Right lobe of liver (tissue), 6 donors: ENCODE measurements around the gene SYCE1L. TPM values are rescaled to one million over a fixed set of nuclear protein-coding genes. Genes with fewer than 3 reads are reported as not detected.

Source experiments
- ATAC-seq, 4 donors: fragments of 200-7000 bp; cut with Tn5 transposase; one replicate each; pipeline ENCODE4 v1.9.1; 2020; ENCODE audit warnings: mild to moderate bottlenecking in 4 of 4, moderate library complexity in 4 of 4
- DNase-seq, 3 donors: peaks; one replicate each; pipeline ENCODE4 v3.0.0-alpha.2; 2020
- H3K27ac ChIP-seq, 3 donors: fragments of 200-600 bp; one replicate each; pipeline ENCODE4 v1.8.0; 2022
- H3K27me3 ChIP-seq, 2 donors: fragments of 200-600 bp; one replicate each; pipeline ENCODE4 v1.8.0; 2022
- H3K36me3 ChIP-seq, 4 donors: fragments of 200-600 bp; sonication (generic) in 1 of 4; one replicate each; pipeline versions ENCODE4 v1.5.1 to v1.8.0; 2017 to 2022; ENCODE audit warnings: control low read depth in 1 of 4
- H3K4me1 ChIP-seq, 4 donors: fragments of 200-600 bp; sonication (generic) in 1 of 4; one replicate each; pipeline versions ENCODE4 v1.5.1 to v1.8.0; 2017 to 2022; ENCODE audit warnings: control low read depth in 1 of 4
- H3K4me3 ChIP-seq, 3 donors: fragments of 200-600 bp; one replicate each; pipeline ENCODE4 v1.8.0; 2022
- H3K9me3 ChIP-seq, 4 donors: fragments of 200-600 bp; sonication (generic) in 1 of 4; one replicate each; pipeline versions ENCODE4 v1.5.1 to v1.8.0; 2017 to 2022; ENCODE audit warnings: control low read depth in 1 of 4
- POLR2A ChIP-seq: fragments of 450-650 bp; IDR thresholded peaks from one replicate; pipeline ENCODE4 v1.6.1; 2017; ENCODE audit warnings: antibody characterized with exemption, mild to moderate bottlenecking
- WGBS: methylation state at CpG from one replicate; pipeline ENCODE4 v1.1.6; 2018; ENCODE audit warnings: low coverage, low lambda C conversion rate; ENCODE audit not compliant: insufficient coverage; ENCODE audit errors: missing lambda C conversion rate; 5-methylcytosine and 5-hydroxymethylcytosine counted together
- intact Hi-C, 2 donors: fragments of 100-400 bp; cut with DNase I; formaldehyde crosslinking; loops; one replicate each; pipeline versions ENCODE4 v1.11.2 to v1.14.1; 2022
- total RNA-seq, 6 experiments: library from RNA; depleted of rRNA in 2 of 6; stranded (reverse); fragments of >200 nt in 2 of 6; fragmentation: NEBNext Ultra II Directional in 3 of 6; extraction: Animal tissue kit (Norgen Biotek cat#: 25700) in 3 of 6; gene quantifications; one replicate each; pipeline versions ENCODE4 v1.1.0 to v1.2.4, GENCODE V29; 2016 to 2023
- TF ChIP-seq, protein P1 (sequence below), 4 donors: fragments of 200-600 bp in 3 of 4; fragments of 450-650 bp in 1 of 4; IDR thresholded peaks; one replicate each; pipeline versions ENCODE4 v1.5.1 to v1.8.0; 2016 to 2022; ENCODE audit warnings: antibody characterized with exemption in 4 of 4, mild to moderate bottlenecking in 2 of 4
- donor health status: DM: no; HTN: yes; CAD: no.
- donor health status: DM: no; HTN: no; CAD: no.
- donor health status: DM: no; HTN: no; CAD: no.
- donor health status: DM: no; HTN: yes; CAD: no.
- donor health status: DM: no; HTN: yes; CAD: no.

SYCE1L gene
- total RNA-seq, 6 experiments from 2014 or later = 1.1 to 2.2 (median 1.4) TPM; not detected in 1

DNA sequence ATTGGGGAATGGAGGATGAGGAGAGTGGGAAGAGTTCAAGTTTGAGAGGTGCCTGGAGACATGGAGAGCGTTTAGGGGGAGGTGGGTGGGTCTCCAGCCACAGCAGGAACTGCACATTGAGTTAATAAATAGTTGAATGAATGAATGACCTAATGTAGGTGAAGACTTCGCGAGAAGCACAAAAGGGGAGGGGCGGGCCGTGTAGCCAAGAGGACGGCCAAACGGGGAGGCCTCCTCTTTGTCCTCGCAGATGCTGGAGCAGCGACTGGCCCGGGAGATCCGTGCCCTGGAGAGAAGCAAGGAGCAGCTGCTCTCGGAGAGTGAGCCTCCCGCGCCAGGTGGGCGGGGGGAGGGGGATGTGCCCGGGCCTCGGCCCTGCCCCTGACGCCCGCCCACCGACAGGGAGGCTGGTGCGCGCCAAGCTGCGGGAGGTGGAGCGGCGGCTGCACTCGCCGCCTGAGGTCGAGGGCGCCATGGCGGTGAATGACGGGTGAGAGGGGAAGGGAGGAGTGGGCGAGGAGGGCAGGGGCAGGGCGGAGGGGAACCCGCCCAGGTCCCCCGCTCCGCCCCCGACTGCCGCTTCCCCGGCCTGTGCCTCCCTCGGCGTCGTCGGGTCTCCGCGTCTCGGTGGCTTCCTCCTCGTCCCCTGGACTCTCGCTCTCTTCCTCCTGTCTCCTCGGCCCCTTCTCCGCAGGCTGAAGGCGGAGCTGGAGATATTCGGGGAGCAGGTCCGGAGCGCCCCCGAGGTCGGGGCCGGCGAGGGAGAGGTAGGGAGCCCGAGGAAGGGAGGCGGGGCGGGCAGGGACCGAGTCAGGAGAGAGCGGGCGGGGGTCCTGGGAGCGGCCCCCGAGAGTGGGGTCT is 12.9 kb downstream of the SYCE1L start:
- Histone ChIP-seq H3K4me1 (peaks cover 0 to 4% (median 0%) of the 10 kb centered on the region in 4 donors), H3K27me3 (no peaks in the 10 kb centered on the region), H3K4me3 (peak overlapping the region; percentile 56 to 64 (median 62)), H3K9me3 (no peaks in the 10 kb centered on the region), H3K36me3 (no peaks in the 10 kb centered on the region), H3K27ac (peak overlapping the region; percentile 5 to 65 (median 51))
- TF ChIP-seq, protein P1, sequence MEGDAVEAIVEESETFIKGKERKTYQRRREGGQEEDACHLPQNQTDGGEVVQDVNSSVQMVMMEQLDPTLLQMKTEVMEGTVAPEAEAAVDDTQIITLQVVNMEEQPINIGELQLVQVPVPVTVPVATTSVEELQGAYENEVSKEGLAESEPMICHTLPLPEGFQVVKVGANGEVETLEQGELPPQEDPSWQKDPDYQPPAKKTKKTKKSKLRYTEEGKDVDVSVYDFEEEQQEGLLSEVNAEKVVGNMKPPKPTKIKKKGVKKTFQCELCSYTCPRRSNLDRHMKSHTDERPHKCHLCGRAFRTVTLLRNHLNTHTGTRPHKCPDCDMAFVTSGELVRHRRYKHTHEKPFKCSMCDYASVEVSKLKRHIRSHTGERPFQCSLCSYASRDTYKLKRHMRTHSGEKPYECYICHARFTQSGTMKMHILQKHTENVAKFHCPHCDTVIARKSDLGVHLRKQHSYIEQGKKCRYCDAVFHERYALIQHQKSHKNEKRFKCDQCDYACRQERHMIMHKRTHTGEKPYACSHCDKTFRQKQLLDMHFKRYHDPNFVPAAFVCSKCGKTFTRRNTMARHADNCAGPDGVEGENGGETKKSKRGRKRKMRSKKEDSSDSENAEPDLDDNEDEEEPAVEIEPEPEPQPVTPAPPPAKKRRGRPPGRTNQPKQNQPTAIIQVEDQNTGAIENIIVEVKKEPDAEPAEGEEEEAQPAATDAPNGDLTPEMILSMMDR (IDR thresholded peaks at IDR 0.05) = no peak
- no peak for TF ChIP-seq POLR2A
- ATAC-seq (peak; percentile 76 to 82 (median 78)), DNase-seq (peak in 2 of 3 donors; percentile 71 to 77)
- intact Hi-C loops = no loop called here
- 7% methylated on average over 26 of the region's 66 CpGs for WGBS

DNA sequence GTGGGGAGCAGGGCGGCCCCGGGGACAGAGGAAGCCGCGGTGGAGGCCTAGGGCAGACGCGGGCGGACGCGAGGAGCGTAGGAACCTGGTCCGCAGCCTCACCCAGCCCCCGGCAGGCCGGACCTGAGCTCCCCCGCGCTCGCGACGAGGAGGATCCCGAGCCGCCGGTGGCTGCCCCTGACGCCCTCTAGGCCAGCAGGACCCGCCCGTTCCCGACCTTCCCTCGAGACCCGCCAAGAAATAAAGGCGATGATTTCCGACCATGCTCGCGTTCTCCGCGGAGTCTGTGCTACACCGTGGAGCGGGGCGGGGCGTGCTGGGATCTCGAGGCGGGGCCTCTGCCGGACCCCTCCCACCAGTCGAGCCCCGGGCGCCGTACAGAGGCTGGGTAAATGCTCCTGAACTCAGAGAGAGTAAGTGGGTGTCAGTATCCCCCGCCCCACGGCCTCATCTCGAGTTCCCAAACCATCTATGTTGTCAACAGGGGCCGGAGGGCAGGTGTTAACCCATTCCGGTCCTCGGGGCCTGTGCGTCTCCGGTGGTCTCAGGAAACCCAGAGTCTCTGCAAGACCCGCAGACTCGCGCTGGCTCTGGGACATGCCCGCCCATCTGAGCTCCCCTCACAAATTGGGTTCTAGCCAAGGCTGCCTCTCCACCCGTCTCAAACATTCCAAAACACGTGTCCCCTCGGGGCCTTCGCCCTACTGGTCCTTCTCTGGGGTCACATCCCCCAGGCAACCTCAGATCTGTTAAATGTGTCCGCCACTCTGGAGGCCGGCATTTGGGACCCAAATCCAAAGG is 13.7 kb downstream of the SYCE1L start:
- DNase-seq = peak in 2 of 3 donors; percentile 68 to 77
- TF ChIP-seq POLR2A = no peak
- TF ChIP-seq, protein P1 (IDR thresholded peaks at IDR 0.05) = no peak
- Histone ChIP-seq H3K4me3 (peak overlapping the region; percentile 56 to 64 (median 62)), H3K9me3 (no peaks in the 10 kb centered on the region), H3K27ac (peak overlapping the region; percentile 5 to 65 (median 51)), H3K36me3 (no peaks in the 10 kb centered on the region), H3K4me1 (peaks cover 0 to 4% (median 0%) of the 10 kb centered on the region in 4 donors), H3K27me3 (no peaks in the 10 kb centered on the region)
- intact Hi-C loops = no loop called here
- 15% methylated on average over 23 of the region's 62 CpGs for WGBS
- ATAC-seq = peak; percentile 78 to 86 (median 84)

DNA sequence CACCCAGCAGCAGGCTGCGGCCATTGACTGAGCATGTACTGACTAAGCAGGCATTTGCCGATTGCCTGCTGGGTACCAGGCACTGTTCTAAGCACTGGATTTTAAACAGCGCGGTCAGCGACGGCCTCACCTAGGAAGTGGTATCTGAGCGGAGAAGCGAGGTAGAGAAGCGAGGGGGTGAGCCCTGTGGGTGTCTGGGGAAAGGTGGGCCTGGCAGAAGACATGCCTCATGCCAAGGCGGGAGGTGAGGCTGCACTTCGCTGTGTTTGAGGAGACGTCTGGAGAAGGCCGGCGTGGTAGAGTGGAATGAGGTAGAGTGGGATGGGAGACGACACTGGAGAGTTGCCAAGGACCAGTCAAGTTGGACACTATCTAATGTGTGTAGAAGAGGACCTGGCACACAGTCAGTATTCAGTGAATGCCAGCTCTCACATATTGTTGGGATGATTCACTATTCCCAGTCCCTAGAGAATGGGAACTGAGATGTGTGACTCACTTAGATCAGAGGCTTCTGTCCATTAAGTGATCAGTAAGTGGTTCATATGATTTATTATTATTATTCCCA is 14.4 kb downstream of the SYCE1L start:
- Histone ChIP-seq H3K36me3 (no peaks in the 10 kb centered on the region), H3K4me1 (peaks cover 0 to 4% (median 0%) of the 10 kb centered on the region in 4 donors), H3K4me3 (no peak overlapping the region), H3K9me3 (no peaks in the 10 kb centered on the region), H3K27ac (no peak overlapping the region), H3K27me3 (no peaks in the 10 kb centered on the region)
- DNase-seq (no peak), ATAC-seq (peak in 1 of 4 donors; percentile 63)
- no peak for TF ChIP-seq POLR2A
- TF ChIP-seq, protein P1 (IDR thresholded peaks at IDR 0.05) = no peak
- intact Hi-C loops = no loop called here
- 92% methylated on average over 9 of the region's 15 CpGs for WGBS

DNA sequence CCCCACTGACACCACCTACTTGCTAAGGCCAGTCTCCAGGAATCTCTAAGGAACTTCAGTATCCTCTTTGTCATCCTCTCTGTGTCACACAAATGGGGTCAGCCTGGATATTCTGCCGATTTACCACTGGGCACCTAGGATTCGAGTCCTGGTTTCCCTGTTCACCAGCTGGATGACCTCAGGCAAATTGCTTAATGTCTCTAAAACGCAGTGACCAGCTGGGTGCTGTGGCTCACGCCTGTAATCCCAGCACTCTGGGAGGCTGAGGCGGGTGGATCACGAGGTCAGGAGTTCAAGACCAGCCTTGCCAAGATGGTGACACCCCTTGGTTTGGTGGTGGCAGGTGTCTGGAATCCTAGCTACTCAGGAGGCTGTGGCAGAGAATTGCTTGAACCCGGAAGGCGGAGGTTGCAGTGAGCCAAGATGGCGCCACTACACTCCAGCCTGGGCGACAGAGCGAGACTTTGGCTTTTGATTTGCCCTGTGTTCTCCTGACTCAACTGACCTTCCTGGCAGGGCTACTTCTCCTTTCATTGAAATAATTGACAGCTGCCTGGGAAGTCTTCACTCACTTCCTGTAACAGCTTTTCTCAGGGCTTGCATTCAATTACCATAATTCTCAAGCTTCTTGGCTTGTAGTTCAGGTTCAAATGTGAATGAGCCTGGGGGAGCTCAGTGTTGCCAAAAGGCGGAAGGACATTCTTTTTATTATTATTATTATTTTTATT is 15.4 kb downstream of the SYCE1L start:
- intact Hi-C loops = no loop called here
- no peaks in the 10 kb centered on the region for H3K36me3 ChIP-seq
- no peak overlapping the region for H3K27ac ChIP-seq
- H3K9me3 ChIP-seq = no peaks in the 10 kb centered on the region
- 100% methylated on average over 3 of the region's 12 CpGs for WGBS
- ATAC-seq = no peak
- no peak overlapping the region for H3K4me3 ChIP-seq
- no peaks in the 10 kb centered on the region for H3K27me3 ChIP-seq
- peaks cover 0 to 4% (median under 1%) of the 10 kb centered on the region in 4 donors for H3K4me1 ChIP-seq
- no peak for DNase-seq
- TF ChIP-seq, protein P1 (IDR thresholded peaks at IDR 0.05) = no peak
- no peak for TF ChIP-seq POLR2A
